Astrocyte of the hippocampus (primary cell): ENCODE measurements around the gene C19orf33.
"Not testable (repeated sequence)": the region's sequence is repeated elsewhere in the genome, so short reads cannot be mapped to it uniquely, and the experiment has no call there.

ENCODE experiments used
- DNase-seq: peaks from one replicate; pipeline ENCODE4 v3.0.0; 2011; ENCODE audit warnings: low read depth, low spot score

The C19orf33 gene

DNA sequence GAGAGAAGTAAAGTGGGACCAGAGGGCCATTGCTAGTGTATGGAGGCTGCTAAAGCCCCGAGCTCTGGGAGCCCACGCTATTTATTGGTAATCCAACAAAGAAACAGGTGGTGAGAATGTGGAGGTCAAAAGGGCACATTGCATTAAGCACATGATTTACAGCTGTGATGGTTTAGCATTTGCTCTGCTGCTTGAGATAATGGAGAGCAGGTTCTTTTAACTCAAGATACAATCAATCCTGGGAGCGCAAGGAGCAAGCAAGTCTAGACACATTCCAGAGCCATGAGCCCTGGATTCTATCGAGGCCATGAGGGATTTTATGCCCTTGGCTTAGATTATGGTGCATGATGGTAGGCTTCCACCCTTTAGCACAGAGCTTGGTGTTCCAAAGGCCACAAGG lies 35.0 kb downstream of the C19orf33 start:
- not testable (repeated sequence) for DNase-seq

DNA sequence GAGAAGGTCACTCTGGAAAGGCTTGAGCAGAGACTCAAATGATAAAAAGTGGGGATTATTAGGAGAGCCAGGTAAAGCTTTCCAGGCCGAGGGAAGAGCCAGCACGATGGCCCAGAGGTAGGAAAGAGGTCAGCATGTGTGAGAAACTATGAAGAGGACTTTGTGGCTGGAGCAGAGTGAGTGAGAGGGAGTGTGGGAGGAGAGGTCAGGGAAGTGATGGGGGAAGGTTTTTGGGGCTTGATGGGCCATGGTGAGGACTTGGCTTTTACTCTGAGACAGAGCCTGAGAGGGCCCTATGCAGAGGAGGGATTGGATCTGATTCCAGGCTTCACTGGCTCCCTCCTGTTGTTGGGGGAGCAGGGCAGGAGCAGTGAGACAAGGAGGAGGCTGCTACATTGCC lies 36.9 kb downstream of the C19orf33 start:
- no peak for DNase-seq

DNA sequence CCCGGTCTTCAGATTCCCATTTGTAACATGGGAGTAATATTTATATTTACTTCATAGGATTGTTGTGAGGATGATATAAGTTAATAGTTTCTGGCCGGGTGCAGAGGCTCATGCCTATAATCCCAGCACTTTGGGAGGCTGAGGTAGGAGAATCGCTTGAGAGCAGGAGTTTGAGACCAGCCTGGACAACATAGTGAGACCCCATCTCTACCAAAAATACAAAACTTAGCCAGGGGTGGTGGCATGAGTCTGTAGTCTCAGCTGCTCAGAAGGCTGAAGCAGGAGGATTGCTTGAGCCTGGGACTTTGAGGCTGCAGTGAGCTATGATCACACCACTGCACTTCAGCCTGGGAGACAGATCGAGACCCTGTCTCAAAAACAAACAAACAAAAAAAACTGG lies 42.8 kb downstream of the C19orf33 start:
- DNase-seq, result no peak

DNA sequence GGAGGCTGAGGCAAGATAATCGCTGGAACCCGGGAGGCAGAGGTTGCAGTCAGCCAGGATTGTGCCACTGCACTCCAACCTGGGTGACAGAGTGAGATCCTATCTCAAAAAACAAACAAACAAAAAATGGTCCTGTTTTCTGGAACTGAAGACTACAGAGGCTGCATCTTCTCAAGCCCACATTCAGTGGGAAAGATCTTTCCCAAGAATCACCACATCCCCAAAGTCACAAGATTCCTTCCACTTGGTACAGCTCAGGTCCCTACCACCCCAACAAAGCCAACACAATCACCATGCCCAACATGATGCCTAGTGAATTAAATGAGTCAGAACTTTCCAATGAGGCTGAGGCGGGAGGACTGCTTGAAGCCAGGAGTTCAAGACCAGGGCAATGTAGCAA lies 46.8 kb downstream of the C19orf33 start:
- no peak for DNase-seq

DNA sequence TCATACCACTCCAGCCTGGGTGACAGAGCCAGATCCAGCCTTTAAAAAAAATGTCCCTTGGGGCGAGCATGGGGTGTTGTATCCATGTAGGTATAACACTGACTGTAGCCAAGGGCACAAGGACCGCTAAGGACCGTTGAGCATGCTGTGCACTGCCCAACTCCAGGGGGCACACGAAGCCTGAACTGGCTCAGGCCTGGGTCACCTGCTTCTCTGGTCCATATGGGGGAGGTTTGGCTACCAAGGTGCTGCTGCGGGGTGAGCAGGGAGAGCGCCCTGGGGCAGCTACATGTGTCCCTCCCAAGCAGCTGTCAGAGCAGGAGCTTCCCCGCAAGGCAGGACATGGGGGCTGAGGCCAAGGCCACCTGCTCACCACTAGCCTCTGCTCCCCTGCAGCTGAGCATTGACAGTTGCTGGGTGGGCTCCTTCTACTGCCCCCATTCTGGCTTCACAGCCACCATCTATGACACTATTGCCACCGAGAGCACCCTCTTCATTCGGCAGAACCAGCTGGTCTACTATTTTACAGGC lies 47.9 kb downstream of the C19orf33 start:
- DNase-seq, result no peak

DNA sequence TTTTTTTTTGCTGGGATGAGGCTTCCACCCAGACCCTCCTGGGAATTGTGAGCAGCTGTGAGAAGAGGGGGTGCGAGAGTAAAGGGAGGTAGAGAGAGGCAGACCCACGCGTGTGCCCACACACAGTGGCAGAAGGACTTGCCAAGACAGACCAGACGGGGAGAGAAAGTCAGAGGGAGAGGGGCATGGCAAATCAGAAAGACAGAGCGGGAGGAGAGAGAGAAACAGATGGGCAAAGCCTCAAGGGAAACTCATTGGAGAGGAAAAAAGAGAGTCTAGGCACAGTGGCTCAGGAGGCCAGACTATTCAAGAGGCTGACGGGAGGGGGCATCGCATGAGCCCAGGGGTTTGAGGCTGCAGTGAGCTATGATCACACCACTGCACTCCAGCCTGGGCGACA lies 48.6 kb downstream of the C19orf33 start:
- no peak for DNase-seq
